ENCODE results near the gene SNX24.
A peak's percentile ranks its signal among the peaks of the same experiment; 100 is the strongest.

The SNX24 gene

DNA sequence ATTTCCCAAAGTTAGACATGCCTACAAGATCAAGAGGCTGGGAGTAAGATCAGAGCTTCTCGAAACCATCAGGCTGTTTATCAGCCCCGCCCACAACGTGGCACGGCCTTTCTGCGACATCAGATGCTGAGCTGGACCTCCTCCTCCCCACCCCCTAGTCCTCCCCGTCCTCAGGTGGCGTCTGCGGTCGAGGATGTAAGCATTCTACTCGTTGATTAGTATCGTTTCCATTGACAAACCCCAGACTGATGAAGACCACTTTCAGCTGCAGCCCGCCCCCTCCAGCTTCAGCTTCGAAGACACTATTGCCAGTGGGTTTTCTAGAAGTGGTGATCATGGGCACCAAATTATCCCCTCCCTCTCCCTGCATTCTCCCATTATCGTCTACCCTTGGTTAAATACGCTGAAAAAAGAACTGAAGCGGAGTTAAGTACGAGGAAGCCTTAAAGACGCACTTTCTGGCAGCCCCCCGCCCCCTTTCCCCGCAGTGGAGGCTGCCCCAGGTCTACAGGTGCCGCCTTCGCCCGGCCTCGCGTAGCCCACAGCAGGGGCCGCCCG lies 190.0 kb downstream of the SNX24 start:
- DNase-seq: no peak

DNA sequence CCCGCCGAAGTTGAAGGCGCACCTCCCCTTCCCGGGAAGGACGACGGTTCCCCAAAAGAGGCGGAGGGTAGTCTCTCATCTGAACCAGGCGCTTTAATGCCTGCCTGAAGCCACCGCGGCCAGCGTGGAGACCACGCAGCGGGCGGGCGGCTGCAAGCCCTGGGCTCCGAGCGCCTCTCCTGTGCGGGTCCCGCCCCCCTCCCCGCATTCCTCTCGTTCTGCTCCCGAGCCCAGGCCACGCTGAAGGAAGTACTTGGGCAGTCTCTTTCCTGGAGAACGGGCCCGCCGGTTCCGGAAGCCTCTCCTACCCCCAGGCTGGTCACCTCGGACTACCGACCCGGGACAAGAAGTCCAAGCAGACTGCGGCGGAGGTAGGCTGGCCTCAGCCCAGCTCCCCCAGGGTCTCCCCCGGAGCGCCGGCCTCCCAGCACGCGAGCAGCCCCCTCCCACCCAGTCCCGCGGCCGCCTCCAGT lies 190.5 kb downstream of the SNX24 start:
- no peak for DNase-seq

DNA sequence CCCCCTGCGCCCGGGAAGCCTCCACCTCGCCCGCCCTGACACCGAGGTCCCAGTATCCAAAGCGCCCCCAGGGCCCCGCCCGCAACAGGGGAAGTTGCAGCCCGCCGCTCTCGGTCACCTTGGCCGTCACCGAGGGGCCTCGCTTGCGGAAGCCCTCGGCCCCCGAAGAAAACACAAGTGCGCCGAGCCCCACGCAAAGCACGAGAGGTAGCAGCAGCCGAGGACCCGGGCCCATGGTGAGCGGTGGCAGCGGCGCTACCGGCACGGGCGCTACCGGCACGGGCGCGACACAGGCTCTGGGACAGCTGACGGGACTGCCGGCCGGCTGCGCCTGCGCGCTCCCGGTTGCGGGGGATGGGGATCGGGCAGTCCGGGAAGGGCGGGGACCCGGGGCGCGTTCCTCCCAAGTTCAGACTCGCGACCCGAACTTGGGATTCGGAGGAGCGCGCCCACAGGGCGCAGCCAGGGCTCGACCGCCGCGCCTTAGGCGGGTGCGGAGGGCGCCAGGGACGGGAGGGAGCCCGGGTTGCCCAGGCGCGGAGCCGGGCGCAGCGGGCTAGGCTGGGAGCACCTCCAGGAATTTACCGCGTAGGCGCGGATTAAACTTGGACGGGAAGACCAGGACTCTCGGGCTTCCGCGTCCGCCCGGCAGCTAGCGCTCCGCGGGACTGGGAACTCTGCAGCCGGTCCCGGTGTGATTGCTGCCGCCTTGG lies 191.1 kb downstream of the SNX24 start, which contains the start of gene PPIC:
TSS of gene PPIC (minus strand) at position 335 of the 713 bp plus-strand sequence. CDS start at position 235, 100 bp downstream.
- DNase-seq: peak; percentile 21

GRCh38 chr5:123037104-123037418 lies 191.6 kb downstream of the SNX24 start:
- no peak for DNase-seq

- DNase-seq: no peak
Observed at GRCh38 chr5:123039673-123040072, 194.3 kb downstream of the SNX24 start.

GRCh38 chr5:123044926-123045617 lies 199.7 kb downstream of the SNX24 start:
- no peak for DNase-seq

DNA sequence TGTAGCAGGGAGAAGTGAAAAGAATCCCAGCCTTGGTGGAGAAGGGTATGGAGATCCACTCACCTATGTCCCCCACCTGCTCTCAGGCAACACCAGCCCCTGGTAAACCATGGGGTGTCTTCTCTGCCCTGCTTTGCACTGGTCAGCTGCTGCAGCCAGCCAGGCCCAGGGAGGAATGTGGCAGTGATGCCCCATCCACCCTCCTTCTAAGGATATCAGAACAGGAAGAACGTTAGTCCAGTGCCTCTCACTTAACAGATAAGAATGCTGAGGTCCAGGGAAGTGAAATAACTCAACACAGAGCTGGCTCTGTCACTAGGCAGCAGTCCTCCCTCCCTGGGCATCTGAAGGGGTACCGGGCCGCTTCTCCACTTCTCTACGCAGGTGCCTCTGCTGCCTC lies 200.8 kb downstream of the SNX24 start:
- DNase-seq: no peak

- no peak for DNase-seq
Observed at GRCh38 chr5:123047706-123048105, 202.3 kb downstream of the SNX24 start.

- DNase-seq: no peak
Observed at GRCh38 chr5:123051206-123051605, 205.8 kb downstream of the SNX24 start.
